GM18507 (cell line): Measurements from ENCODE around the gene GDF10.

Experiments
- DNase-seq: peaks from one replicate; pipeline ENCODE4 v3.0.0; 2011; ENCODE audit warnings: low read depth; ENCODE audit not compliant: insufficient read length; ENCODE audit errors: extremely low spot score
- FAIRE-seq: peaks from 2 replicates; lab custom pipeline; 2011; peaks lifted over from hg19 to GRCh38; lab: Jason Lieb, UNC

GDF10 gene

DNA sequence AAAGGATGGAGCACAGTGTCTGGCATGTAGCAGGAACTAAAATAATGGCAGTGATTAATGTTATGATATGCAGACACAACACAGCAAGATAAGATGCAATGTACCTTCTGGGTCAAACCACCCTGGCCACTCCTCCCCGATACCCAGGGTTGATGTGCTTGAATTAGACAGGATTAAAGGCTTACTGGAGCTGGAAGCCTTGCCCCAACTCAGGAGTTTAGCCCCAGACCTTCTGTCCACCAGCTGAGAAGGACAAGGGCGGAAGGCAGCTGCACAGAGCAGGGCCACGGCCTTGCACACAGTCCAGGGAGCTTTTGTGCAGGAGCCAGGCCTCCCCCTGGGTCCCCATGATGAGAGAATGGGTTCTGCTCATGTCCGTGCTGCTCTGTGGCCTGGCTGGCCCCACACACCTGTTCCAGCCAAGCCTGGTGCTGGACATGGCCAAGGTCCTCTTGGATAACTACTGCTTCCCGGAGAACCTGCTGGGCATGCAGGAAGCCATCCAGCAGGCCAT, 48.2 kb downstream of the GDF10 start, which contains the start of gene RBP3:
Gene RBP3 (plus strand): TSS at position 226 of the 514 bp plus-strand sequence. CDS start 122 bp downstream, at position 348.
- FAIRE-seq, result no peak
- no peak for DNase-seq

DNA sequence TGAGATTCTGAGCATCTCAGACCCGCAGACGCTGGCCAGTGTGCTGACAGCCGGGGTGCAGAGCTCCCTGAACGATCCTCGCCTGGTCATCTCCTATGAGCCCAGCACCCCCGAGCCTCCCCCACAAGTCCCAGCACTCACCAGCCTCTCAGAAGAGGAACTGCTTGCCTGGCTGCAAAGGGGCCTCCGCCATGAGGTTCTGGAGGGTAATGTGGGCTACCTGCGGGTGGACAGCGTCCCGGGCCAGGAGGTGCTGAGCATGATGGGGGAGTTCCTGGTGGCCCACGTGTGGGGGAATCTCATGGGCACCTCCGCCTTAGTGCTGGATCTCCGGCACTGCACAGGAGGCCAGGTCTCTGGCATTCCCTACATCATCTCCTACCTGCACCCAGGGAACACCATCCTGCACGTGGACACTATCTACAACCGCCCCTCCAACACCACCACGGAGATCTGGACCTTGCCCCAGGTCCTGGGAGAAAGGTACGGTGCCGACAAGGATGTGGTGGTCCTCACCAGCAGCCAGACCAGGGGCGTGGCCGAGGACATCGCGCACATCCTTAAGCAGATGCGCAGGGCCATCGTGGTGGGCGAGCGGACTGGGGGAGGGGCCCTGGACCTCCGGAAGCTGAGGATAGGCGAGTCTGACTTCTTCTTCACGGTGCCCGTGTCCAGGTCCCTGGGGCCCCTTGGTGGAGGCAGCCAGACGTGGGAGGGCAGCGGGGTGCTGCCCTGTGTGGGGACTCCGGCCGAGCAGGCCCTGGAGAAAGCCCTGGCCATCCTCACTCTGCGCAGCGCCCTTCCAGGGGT, 48.9 kb downstream of the GDF10 start:
- DNase-seq (no peak), FAIRE-seq (no peak)

GRCh38 chr10:47349516-47349915, 49.5 kb downstream of the GDF10 start:
- FAIRE-seq (no peak), DNase-seq (no peak)

DNA sequence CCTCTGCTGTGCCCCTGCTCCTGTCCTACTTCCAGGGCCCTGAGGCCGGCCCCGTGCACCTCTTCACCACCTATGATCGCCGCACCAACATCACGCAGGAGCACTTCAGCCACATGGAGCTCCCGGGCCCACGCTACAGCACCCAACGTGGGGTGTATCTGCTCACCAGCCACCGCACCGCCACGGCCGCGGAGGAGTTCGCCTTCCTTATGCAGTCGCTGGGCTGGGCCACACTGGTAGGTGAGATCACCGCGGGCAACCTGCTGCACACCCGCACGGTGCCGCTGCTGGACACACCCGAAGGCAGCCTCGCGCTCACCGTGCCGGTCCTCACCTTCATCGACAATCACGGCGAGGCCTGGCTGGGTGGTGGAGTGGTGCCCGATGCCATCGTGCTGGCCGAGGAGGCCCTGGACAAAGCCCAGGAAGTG, 50.0 kb downstream of the GDF10 start:
- FAIRE-seq, result no peak
- no peak for DNase-seq

DNA sequence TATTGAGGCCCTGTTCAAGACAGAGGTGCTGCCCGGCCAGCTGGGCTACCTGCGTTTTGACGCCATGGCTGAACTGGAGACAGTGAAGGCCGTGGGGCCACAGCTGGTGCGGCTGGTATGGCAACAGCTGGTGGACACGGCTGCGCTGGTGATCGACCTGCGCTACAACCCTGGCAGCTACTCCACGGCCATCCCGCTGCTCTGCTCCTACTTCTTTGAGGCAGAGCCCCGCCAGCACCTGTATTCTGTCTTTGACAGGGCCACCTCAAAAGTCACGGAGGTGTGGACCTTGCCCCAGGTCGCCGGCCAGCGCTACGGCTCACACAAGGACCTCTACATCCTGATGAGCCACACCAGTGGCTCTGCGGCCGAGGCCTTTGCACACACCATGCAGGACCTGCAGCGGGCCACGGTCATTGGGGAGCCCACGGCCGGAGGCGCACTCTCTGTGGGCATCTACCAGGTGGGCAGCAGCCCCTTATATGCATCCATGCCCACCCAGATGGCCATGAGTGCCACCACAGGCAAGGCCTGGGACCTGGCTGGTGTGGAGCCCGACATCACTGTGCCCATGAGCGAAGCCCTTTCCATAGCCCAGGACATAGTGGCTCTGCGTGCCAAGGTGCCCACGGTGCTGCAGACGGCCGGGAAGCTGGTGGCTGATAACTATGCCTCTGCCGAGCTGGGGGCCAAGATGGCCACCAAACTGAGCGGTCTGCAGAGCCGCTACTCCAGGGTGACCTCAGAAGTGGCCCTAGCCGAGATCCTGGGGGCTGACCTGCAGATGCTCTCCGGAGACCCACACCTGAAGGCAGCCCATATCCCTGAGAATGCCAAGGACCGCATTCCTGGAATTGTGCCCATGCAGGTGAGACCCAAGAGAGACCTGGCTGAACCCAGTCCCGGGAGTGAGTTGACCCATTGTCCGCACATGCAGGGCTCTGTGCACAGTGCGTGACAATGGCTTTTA, 51.0 kb downstream of the GDF10 start:
- DNase-seq, result no peak
- FAIRE-seq, result no peak

DNA sequence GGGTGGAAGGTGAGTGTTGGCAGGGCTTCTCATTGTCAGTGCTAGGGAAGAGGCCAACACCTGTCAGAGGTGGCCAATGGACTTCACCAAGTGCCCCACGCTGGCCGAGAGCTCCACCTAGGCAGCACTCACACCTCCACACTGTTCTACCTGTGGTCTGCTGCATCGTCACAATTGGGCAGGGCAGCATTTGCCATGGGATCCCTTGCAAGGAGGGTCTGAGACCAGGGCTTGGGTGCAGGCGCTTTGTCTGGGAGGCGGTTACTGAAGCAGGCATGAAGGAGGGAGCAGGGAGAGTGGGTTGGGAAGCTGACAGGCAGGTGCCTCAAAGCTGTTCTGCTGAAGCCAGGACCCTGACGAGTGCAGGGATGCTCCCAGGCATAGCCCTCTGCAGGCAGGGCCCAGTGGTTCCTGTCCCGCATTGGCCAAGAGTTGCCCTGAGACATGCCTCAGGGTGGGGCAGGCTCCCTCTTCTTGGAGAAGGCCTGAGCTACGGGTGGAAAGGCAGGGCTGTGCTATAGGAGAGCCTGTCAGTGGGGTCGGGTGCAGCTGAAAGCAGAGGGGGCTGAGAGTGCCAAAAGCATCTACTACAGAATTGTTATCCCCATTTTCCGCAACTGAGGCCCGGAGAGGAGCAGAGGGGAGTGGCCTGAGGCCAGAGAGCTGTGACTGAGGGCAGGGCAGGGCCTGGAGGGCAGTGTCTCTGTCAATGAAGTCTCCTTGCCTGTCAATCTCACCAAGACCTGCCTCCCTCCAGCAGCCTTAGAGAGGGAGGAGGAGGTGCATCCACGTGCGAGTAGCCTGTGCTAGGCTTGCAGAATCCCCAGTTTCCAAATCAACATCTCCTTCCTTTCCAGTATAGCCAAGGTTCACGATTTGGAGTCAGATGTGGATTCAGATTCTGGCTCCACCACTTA, 52.2 kb downstream of the GDF10 start:
- FAIRE-seq, result no peak
- no peak for DNase-seq

GRCh38 chr10:47353351-47353750, 53.4 kb downstream of the GDF10 start:
- DNase-seq (no peak), FAIRE-seq (no peak)

DNA sequence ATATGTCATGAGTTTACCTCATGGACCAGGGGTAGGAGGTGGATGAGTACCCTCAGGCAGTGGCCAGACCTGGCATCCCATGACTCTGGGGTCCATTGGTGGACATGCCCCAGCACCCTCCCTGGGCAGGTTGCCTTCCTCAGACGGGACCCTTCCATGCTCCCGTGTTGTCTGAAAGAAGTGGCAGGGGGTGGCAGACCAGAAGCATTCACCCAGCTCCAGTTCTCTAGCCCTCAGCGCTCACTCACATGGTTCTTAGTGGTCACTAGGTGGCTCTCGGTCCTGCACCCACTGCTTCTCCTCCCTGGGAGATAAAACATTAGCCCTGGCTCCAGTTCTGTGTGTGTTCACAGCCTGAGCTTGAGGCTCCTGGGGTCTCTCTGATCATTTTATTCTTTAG, 54.2 kb downstream of the GDF10 start:
- no peak for DNase-seq
- no peak for FAIRE-seq

DNA sequence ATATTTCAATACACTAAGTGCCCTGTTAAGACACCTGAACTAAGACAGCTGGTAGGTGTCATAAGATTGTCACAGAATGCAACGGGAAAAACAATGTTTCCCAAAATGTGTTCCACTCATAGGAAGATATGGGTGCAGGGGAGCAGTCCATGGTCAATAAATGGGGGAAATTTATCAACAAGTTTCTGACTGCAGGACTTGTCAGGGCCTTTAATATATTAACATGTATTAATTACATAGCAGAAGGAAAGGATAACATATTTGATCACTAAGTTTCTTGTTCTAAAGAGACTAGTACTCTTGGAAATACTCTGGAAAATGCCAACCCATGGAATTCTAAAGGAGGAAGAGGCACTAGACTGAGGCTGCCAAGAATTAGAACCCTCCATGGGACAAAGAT, 54.9 kb downstream of the GDF10 start:
- DNase-seq (no peak), FAIRE-seq (no peak)

- FAIRE-seq (no peak), DNase-seq (no peak)
Measured at GRCh38 chr10:47356708-47357107, 56.7 kb downstream of the GDF10 start.

DNA sequence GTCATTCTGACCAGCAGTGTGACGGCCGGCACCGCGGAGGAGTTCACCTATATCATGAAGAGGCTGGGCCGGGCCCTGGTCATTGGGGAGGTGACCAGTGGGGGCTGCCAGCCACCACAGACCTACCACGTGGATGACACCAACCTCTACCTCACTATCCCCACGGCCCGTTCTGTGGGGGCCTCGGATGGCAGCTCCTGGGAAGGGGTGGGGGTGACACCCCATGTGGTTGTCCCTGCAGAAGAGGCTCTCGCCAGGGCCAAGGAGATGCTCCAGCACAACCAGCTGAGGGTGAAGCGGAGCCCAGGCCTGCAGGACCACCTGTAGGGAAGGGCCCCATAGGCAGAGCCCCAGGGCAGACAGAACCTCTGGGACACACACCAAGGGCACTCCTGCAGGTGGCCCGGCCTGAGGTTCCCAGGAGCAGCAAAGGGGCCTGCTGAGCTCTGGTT, 57.2 kb downstream of the GDF10 start:
- DNase-seq (no peak), FAIRE-seq (no peak)

DNA sequence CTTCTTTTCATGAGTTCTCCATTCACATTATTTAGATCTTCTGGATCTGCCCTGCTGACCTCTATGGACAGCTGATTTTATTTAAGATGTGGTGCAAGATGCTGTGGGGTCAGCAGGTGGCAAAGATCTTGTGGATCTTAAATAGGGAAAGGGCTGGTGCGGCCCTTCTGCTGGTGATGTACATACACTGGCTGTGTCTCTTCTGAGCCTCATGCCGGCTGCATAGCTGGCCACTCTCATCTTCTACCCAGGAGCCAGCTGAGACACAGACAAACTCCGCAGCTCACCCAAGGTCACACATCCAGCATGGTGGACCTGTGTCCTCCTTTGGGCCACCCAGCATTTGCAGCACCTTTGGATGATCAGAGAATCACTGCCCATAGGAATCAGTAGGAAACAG, 57.9 kb downstream of the GDF10 start:
- FAIRE-seq, result no peak

GRCh38 chr10:47358457-47358856, 58.5 kb downstream of the GDF10 start:
- no peak for FAIRE-seq

More for the DNA sequence above, 57.9 kb downstream of the GDF10 start:
- DNase-seq, result no peak

GRCh38 chr10:47359101-47359500, 59.1 kb downstream of the GDF10 start:
- no peak for DNase-seq
- no peak for FAIRE-seq

More at GRCh38 chr10:47358457-47358856, 58.5 kb downstream of the GDF10 start:
- DNase-seq, result no peak

DNA sequence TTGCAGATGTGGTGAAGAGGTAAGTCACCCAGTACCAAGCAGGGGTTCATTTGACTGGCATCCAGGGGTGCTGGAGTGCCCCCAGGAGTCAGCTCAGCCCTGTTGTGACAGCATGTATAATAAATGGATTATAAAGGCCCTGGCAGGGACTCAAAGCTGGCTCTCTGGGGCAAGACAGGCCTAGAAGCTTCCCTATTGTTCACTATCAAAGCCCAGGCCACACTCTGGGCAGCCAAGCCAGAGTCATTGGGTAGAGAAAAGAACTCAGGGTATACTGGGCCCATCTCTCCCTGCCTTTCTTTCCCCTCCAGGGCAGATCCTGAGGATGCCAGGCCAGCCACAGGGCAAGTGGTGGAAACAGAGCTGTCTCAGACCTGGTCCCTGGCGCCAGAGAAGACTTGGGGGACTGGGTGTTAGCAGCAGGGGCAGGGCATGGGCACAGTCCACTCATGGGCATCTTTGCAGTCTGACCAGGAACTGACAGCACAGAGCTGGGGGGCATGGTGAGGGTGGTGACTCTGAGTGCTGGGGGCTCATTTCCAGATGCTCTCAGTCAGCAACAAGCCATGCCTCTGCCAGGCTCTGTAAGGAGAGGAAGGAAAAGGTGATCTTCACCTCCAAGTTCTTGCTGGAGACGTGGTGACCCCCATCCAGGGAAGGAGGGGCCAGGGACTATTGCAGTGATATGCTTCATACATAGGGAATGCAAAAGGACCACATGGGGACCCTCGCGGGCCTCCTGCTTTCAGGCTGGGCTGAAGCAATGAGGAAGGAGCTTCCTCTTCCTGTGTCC, 59.8 kb downstream of the GDF10 start:
- no peak for DNase-seq
- no peak for FAIRE-seq

- DNase-seq (no peak), FAIRE-seq (no peak)
Measured at GRCh38 chr10:47360419-47361040, 60.5 kb downstream of the GDF10 start.

- no peak for FAIRE-seq
- DNase-seq, result no peak
Measured at GRCh38 chr10:47361293-47361692, 61.3 kb downstream of the GDF10 start.

- DNase-seq (no peak), FAIRE-seq (no peak)
Measured at GRCh38 chr10:47362199-47362598, 62.2 kb downstream of the GDF10 start.
